Keratinocyte (primary cell): ENCODE measurements around the gene ZNF664.

Source experiments
- CTCF ChIP-seq, 3 experiments: IDR thresholded peaks in 1 of 3; conservative IDR thresholded peaks in 1 of 3; optimal IDR thresholded peaks in 1 of 3; 2 replicates in 2 of 3; 3 replicates in 1 of 3; pipeline versions ENCODE3 to v1.5.1; 2011; ENCODE audit warnings: low read length in 3 of 3, mild to moderate bottlenecking in 3 of 3, moderate library complexity in 2 of 3, control low read depth in 1 of 3, inconsistent platforms in 1 of 3; ENCODE audit not compliant: insufficient read depth in 2 of 3; ENCODE audit errors: extremely low read depth in 1 of 3
- EZH2 ChIP-seq: IDR thresholded peaks from one replicate; pipeline ENCODE4 v1.6.1; 2012; ENCODE audit warnings: inconsistent platforms, mild to moderate bottlenecking, low read length, moderate library complexity

GRCh38 chr12:124031058-124031457 is 58.0 kb downstream of the ZNF664 start:
- TF ChIP-seq CTCF (optimal IDR thresholded peaks at IDR 0.05 in 1 of 3, IDR thresholded peaks at IDR 0.05 in 1 of 3, conservative IDR thresholded peaks at IDR 0.05 in 1 of 3; ENCODE audit: extremely low read depth in 1 of 3, insufficient read depth in 2 of 3, low read length in 3 of 3) = no peak
- no peak for TF ChIP-seq EZH2
